ENCODE measurements around the gene ATE1. TPM values are rescaled to one million over a fixed set of nuclear protein-coding genes. Genes with fewer than 3 reads are reported as not detected.
A peak's percentile ranks its signal among the peaks of the same experiment; 100 is the strongest.

Gene ATE1
- total and polyA plus RNA-seq, 2 donors (not counting 3 experiments of a cell fraction or from before 2014, with no cell fraction given): 8.7 to 27.1 TPM

DNA sequence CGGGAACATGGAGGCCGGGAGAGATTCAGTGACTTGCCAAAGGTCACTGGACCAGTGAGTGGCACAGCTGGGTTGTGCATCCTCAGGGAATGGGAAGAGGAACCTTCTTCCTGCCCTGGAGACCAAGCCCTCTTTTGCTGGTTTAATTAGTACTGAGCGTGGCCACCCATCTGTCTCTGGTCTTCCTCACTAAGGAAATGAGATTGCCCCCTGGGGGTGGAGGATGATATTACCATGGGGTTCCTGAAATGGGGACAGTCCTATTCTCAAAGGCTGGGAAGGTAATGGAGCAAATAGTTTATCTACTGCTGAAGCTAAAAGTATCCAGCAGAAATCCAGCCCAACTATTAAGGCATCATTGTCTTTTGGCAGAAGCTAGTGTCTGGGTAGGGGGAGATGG, 231.0 kb downstream of the ATE1 start:
- CTCF ChIA-PET: interaction anchor here (0.7 to 0.8 kb wide), 3 partner anchors 13 to 748 kb away, joined by 3 read pairs; no protein-coding TSS in a partner anchor
- Histone ChIP-seq H3K36me3 (ENCODE audit: control insufficient read depth in 2 of 2, extremely low read depth in 1 of 2, insufficient read depth in 2 of 2, low read length in 2 of 2) (no peaks in the 10 kb centered on the region), H3K4me3 (replicated peaks in 1 of 3; ENCODE audit: insufficient read depth in 1 of 3, low read depth in 1 of 3, low read length in 3 of 3) (no peak overlapping the region), H3K27ac (ENCODE audit: insufficient read depth, low read depth, low read length) (no peak overlapping the region), H3K4me2 (ENCODE audit: insufficient read depth, low read length) (no peak overlapping the region), H2AFZ (ENCODE audit: low read depth, low read length) (no peak overlapping the region), H3K9ac (replicated peaks; ENCODE audit: extremely low read depth, insufficient read depth, low read length) (no peak overlapping the region), H3K9me1 (replicated peaks; ENCODE audit: control insufficient read depth, extremely low read depth, insufficient read depth, low read length) (no peaks in the 10 kb centered on the region), H3K4me1 (ENCODE audit: control insufficient read depth, extremely low read depth, insufficient read depth, low read length) (no peaks in the 10 kb centered on the region), H4K20me1 (replicated peaks; ENCODE audit: control insufficient read depth, extremely low read depth, insufficient read depth, low read length) (no peaks in the 10 kb centered on the region), H3K27me3 (ENCODE audit: control insufficient read depth in 2 of 2, insufficient read depth in 2 of 2, low read length in 2 of 2) (no peaks in the 10 kb centered on the region), H3K79me2 (ENCODE audit: control insufficient read depth, insufficient read depth, low read length) (no peaks in the 10 kb centered on the region), H3K9me3 (replicated peaks; ENCODE audit: control insufficient read depth, insufficient read depth, low read length) (no peaks in the 10 kb centered on the region)
- POLR2A ChIA-PET: no interaction called here
- BruUV-seq (replicated peaks): no TSS peak
- FAIRE-seq: no peak
- intact Hi-C loops (cut with micrococcal nuclease): loop anchor here (1.0 kb wide), 1 partner anchor 748 kb away; no protein-coding TSS in a partner anchor
- DNase-seq (ENCODE audit: low read depth, low spot score): peak; percentile 7
- TF ChIP-seq, protein P1, sequence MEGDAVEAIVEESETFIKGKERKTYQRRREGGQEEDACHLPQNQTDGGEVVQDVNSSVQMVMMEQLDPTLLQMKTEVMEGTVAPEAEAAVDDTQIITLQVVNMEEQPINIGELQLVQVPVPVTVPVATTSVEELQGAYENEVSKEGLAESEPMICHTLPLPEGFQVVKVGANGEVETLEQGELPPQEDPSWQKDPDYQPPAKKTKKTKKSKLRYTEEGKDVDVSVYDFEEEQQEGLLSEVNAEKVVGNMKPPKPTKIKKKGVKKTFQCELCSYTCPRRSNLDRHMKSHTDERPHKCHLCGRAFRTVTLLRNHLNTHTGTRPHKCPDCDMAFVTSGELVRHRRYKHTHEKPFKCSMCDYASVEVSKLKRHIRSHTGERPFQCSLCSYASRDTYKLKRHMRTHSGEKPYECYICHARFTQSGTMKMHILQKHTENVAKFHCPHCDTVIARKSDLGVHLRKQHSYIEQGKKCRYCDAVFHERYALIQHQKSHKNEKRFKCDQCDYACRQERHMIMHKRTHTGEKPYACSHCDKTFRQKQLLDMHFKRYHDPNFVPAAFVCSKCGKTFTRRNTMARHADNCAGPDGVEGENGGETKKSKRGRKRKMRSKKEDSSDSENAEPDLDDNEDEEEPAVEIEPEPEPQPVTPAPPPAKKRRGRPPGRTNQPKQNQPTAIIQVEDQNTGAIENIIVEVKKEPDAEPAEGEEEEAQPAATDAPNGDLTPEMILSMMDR (IDR thresholded peaks at IDR 0.05; ENCODE audit: extremely low read depth in 1 of 2, insufficient read depth in 1 of 2, low read depth in 1 of 2, low read length in 2 of 2): peak; percentile 30 to 32
- TF ChIP-seq GATA2 (IDR thresholded peaks at IDR 0.05; ENCODE audit: insufficient read depth, insufficient read length, low read depth, low read length): no peak
- dilution Hi-C loops (cut with MboI; ENCODE audit: extremely low pct_ligation_motif_present, low sequenced_read_pairs): no loop called here

DNA sequence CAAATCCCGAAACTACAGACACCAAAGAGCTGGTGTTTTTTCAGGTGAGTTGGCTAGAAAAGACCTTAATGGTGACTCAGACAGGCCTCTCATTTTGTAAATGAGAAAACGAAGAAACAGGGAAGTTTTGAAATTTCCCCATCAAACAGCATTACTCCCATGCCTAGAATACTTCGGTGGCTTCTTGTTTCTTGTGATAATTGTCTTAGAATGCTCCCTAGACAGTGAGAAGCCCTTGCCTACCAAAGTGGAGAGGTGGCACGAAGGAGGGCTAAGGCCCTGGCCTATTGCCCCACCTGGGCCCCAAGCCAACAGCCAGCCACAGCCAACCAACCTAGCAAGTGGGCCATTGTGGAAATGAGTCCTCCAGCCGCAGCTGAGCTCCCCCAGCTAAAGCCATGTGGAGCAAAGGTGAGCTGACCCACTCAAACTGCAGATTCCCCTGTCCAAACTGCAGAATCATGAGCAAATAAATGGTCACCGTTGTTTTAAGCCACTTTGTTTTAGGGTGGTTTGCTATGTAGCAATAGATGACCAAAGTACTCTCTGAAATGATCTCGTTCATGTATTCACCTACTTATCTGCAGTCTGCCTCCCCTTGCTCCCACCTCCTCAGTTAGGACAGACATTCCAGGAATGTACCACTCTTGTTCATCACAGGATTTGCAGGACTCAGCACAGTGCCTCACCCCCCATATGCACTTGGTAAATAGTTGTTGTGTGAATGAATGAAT, 231.9 kb downstream of the ATE1 start:
- TF ChIP-seq POLR2A (IDR thresholded peaks at IDR 0.05; ENCODE audit: low read depth, low read length) (no peak), GATA2 (IDR thresholded peaks at IDR 0.05; ENCODE audit: insufficient read depth, insufficient read length, low read depth, low read length) (no peak), MYC (IDR thresholded peaks at IDR 0.05; ENCODE audit: low read depth, low read length) (no peak), FOS (IDR thresholded peaks at IDR 0.05; ENCODE audit: borderline replicate concordance, insufficient read depth, low read length) (no peak), POLR2AphosphoS5 (IDR thresholded peaks at IDR 0.05; ENCODE audit: insufficient read depth, low read depth, low read length) (no peak), EZH2 (IDR thresholded peaks at IDR 0.05; ENCODE audit: borderline replicate concordance, low read depth, low read length, severe bottlenecking) (no peak)
- TF ChIP-seq, protein P2, sequence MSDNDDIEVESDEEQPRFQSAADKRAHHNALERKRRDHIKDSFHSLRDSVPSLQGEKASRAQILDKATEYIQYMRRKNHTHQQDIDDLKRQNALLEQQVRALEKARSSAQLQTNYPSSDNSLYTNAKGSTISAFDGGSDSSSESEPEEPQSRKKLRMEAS (IDR thresholded peaks at IDR 0.05; ENCODE audit: insufficient read depth, insufficient read length): no peak
- TF ChIP-seq, protein P1 (IDR thresholded peaks at IDR 0.05; ENCODE audit: extremely low read depth in 1 of 2, insufficient read depth in 1 of 2, low read depth in 1 of 2, low read length in 2 of 2): no peak
- Histone ChIP-seq H3K9me3 (replicated peaks; ENCODE audit: control insufficient read depth, insufficient read depth, low read length) (no peaks in the 10 kb centered on the region), H3K27me3 (ENCODE audit: control insufficient read depth in 2 of 2, insufficient read depth in 2 of 2, low read length in 2 of 2) (no peaks in the 10 kb centered on the region), H3K4me2 (ENCODE audit: insufficient read depth, low read length) (no peak overlapping the region), H3K4me3 (replicated peaks in 1 of 3; ENCODE audit: insufficient read depth in 1 of 3, low read depth in 1 of 3, low read length in 3 of 3) (no peak overlapping the region), H3K79me2 (ENCODE audit: control insufficient read depth, insufficient read depth, low read length) (no peaks in the 10 kb centered on the region), H3K9me1 (replicated peaks; ENCODE audit: control insufficient read depth, extremely low read depth, insufficient read depth, low read length) (no peaks in the 10 kb centered on the region), H3K27ac (ENCODE audit: insufficient read depth, low read depth, low read length) (no peak overlapping the region), H3K4me1 (ENCODE audit: control insufficient read depth, extremely low read depth, insufficient read depth, low read length) (no peaks in the 10 kb centered on the region), H3K36me3 (ENCODE audit: control insufficient read depth in 2 of 2, extremely low read depth in 1 of 2, insufficient read depth in 2 of 2, low read length in 2 of 2) (no peaks in the 10 kb centered on the region), H4K20me1 (replicated peaks; ENCODE audit: control insufficient read depth, extremely low read depth, insufficient read depth, low read length) (no peaks in the 10 kb centered on the region), H3K9ac (replicated peaks; ENCODE audit: extremely low read depth, insufficient read depth, low read length) (no peak overlapping the region), H2AFZ (ENCODE audit: low read depth, low read length) (no peak overlapping the region)
- dilution Hi-C loops (cut with MboI; ENCODE audit: extremely low pct_ligation_motif_present, low sequenced_read_pairs): no loop called here
- CTCF ChIA-PET: interaction anchor here (0.7 to 2.1 kb wide), 3 partner anchors 14 to 747 kb away, joined by 3 to 7 read pairs (median 3); no protein-coding TSS in a partner anchor
- no TSS peak for BruUV-seq (replicated peaks)
- POLR2A ChIA-PET: no interaction called here
- intact Hi-C loops (cut with micrococcal nuclease): no loop called here
- FAIRE-seq (no peak), DNase-seq (ENCODE audit: low read depth, low spot score) (no peak)
